Measurements from ENCODE around the gene LIN52. TPM values are rescaled to one million over a fixed set of nuclear protein-coding genes. Genes with fewer than 3 reads are reported as not detected.

Gene LIN52
- total and polyA plus RNA-seq, 4 donors: 3.8 to 9.9 (median 5.3) TPM

- Histone ChIP-seq H3K9me3 (ENCODE audit: control insufficient read depth in 4 of 4, low read length in 3 of 4) (no peaks in the 10 kb centered on the region), H3K4me3 (ENCODE audit: low read depth in 1 of 3, low read length in 3 of 3) (no peak overlapping the region), H3K27me3 (ENCODE audit: control insufficient read depth in 4 of 4, insufficient read depth in 4 of 4, low read length in 3 of 4) (no peaks in the 10 kb centered on the region), H3K9ac (ENCODE audit: low read depth in 1 of 2, low read length in 2 of 2) (no peak overlapping the region), H3K4me1 (ENCODE audit: control insufficient read depth in 4 of 4, insufficient read depth in 4 of 4, low read length in 3 of 4) (peaks cover 0 to 5% (median 3%) of the 10 kb centered on the region in 4 donors), H3K27ac (ENCODE audit: low read depth in 1 of 2, low read length in 2 of 2) (peak overlapping the region; percentile 7 to 17), H3K36me3 (ENCODE audit: control insufficient read depth in 4 of 4, insufficient read depth in 3 of 4, low read depth in 1 of 4, low read length in 3 of 4) (peaks cover 8 to 66% (median 54%) of the 10 kb centered on the region in 4 donors)
- no peak for TF ChIP-seq FOXA2 (IDR thresholded peaks at IDR 0.05)
- peak in 1 of 2 donors; percentile 10 for TF ChIP-seq HNF4A (conservative IDR thresholded peaks at IDR 0.05)
- no peak for TF ChIP-seq HNF4G (IDR thresholded peaks at IDR 0.05)
- TF ChIP-seq SP1 (IDR thresholded peaks at IDR 0.05): peak; percentile 14
- WGBS: 90% methylated on average over 2 of the region's 2 CpGs
- no peak for DNase-seq (ENCODE audit: low spot score)
These were observed 22.0 kb upstream of the LIN52 start for GRCh38 chr14:74062809-74063150.

GRCh38 chr14:74064426-74064825, 20.3 kb upstream of the LIN52 start:
- peaks cover 0 to 5% (median 3%) of the 10 kb centered on the region in 4 donors for H3K4me1 ChIP-seq (ENCODE audit: control insufficient read depth in 4 of 4, insufficient read depth in 4 of 4, low read length in 3 of 4)
- no peak overlapping the region for H3K4me3 ChIP-seq (ENCODE audit: low read depth in 1 of 3, low read length in 3 of 3)
- DNase-seq (ENCODE audit: low spot score): no peak
- TF ChIP-seq SP1 (IDR thresholded peaks at IDR 0.05) (no peak), ATF3 (IDR thresholded peaks at IDR 0.05) (no peak), FOXA2 (IDR thresholded peaks at IDR 0.05) (no peak), RXRA (IDR thresholded peaks at IDR 0.05) (no peak), JUND (IDR thresholded peaks at IDR 0.05) (no peak), GABPA (IDR thresholded peaks at IDR 0.05 in 1 of 2, conservative IDR thresholded peaks at IDR 0.05 in 1 of 2) (no peak), CTCF (IDR thresholded peaks at IDR 0.05; ENCODE audit: low read depth, low read length, missing input control) (no peak), RAD21 (IDR thresholded peaks at IDR 0.05) (no peak), HNF4G (IDR thresholded peaks at IDR 0.05) (no peak), REST (IDR thresholded peaks at IDR 0.05) (no peak), HNF4A (conservative IDR thresholded peaks at IDR 0.05) (no peak)
- no peaks in the 10 kb centered on the region for H3K27me3 ChIP-seq (ENCODE audit: control insufficient read depth in 4 of 4, insufficient read depth in 4 of 4, low read length in 3 of 4)
- no peak overlapping the region for H3K27ac ChIP-seq (ENCODE audit: low read depth in 1 of 2, low read length in 2 of 2)
- no peaks in the 10 kb centered on the region for H3K9me3 ChIP-seq (ENCODE audit: control insufficient read depth in 4 of 4, low read length in 3 of 4)
- H3K36me3 ChIP-seq (ENCODE audit: control insufficient read depth in 4 of 4, insufficient read depth in 3 of 4, low read depth in 1 of 4, low read length in 3 of 4): peaks cover 8 to 62% (median 50%) of the 10 kb centered on the region in 4 donors
- no peak overlapping the region for H3K9ac ChIP-seq (ENCODE audit: low read depth in 1 of 2, low read length in 2 of 2)

- Histone ChIP-seq H3K9me3 (ENCODE audit: control insufficient read depth in 4 of 4, low read length in 3 of 4) (no peaks in the 10 kb centered on the region), H3K9ac (ENCODE audit: low read depth in 1 of 2, low read length in 2 of 2) (no peak overlapping the region), H3K27ac (ENCODE audit: low read depth in 1 of 2, low read length in 2 of 2) (no peak overlapping the region), H3K4me1 (ENCODE audit: control insufficient read depth in 4 of 4, insufficient read depth in 4 of 4, low read length in 3 of 4) (peaks cover 0 to 5% (median 3%) of the 10 kb centered on the region in 4 donors), H3K27me3 (ENCODE audit: control insufficient read depth in 4 of 4, insufficient read depth in 4 of 4, low read length in 3 of 4) (no peaks in the 10 kb centered on the region), H3K4me3 (ENCODE audit: low read depth in 1 of 3, low read length in 3 of 3) (no peak overlapping the region), H3K36me3 (ENCODE audit: control insufficient read depth in 4 of 4, insufficient read depth in 3 of 4, low read depth in 1 of 4, low read length in 3 of 4) (peaks cover 7 to 61% (median 48%) of the 10 kb centered on the region in 4 donors)
- WGBS: 88% methylated on average over 3 of the region's 3 CpGs
- no peak for DNase-seq (ENCODE audit: low spot score)
- TF ChIP-seq FOXA1 (IDR thresholded peaks at IDR 0.05) (no peak), NR2F2 (IDR thresholded peaks at IDR 0.05) (no peak), EGR1 (IDR thresholded peaks at IDR 0.05; ENCODE audit: low read depth in 2 of 2) (no peak), HNF4G (IDR thresholded peaks at IDR 0.05) (no peak), REST (IDR thresholded peaks at IDR 0.05) (no peak), ZBTB33 (IDR thresholded peaks at IDR 0.05) (no peak), HNF4A (conservative IDR thresholded peaks at IDR 0.05) (no peak), RXRA (IDR thresholded peaks at IDR 0.05) (no peak), GABPA (IDR thresholded peaks at IDR 0.05 in 1 of 2, conservative IDR thresholded peaks at IDR 0.05 in 1 of 2) (no peak), TAF1 (conservative IDR thresholded peaks at IDR 0.05) (no peak), FOXA2 (IDR thresholded peaks at IDR 0.05) (no peak), RAD21 (IDR thresholded peaks at IDR 0.05) (no peak), SP1 (IDR thresholded peaks at IDR 0.05) (no peak), YY1 (IDR thresholded peaks at IDR 0.05) (no peak)
These were observed 19.9 kb upstream of the LIN52 start for GRCh38 chr14:74064883-74065282.

All from liver (tissue), 9 donors.